Astrocyte (in vitro differentiated cells and primary cell): ENCODE measurements around the gene ZDHHC11B.
"Not testable (repeated sequence)": the region's sequence is repeated elsewhere in the genome, so short reads cannot be mapped to it uniquely, and the experiment has no call there.

Experiments used
- CTCF ChIP-seq: IDR thresholded peaks from 2 replicates; pipeline ENCODE4 v1.5.1; 2011; ENCODE audit warnings: low read depth, mild to moderate bottlenecking, inconsistent platforms, low read length, moderate library complexity; ENCODE audit not compliant: insufficient read depth
- EZH2 ChIP-seq: IDR thresholded peaks from 2 replicates; pipeline ENCODE4 v1.6.1; 2012; ENCODE audit warnings: mild to moderate bottlenecking, low read length, inconsistent platforms; ENCODE audit not compliant: insufficient read depth

- TF ChIP-seq CTCF, EZH2: not testable (repeated sequence)
Observed at GRCh38 chr5:680836-681235, 103.7 kb downstream of the ZDHHC11B start.
